IMR-90 (cell line): Measurements from ENCODE around the gene PDGFD. TPM values are rescaled to one million over a fixed set of nuclear protein-coding genes. Genes with fewer than 3 reads are reported as not detected.
A peak's percentile ranks its signal among the peaks of the same experiment; 100 is the strongest.

Source experiments
- ATAC-seq: fragments of 200-7000 bp; cut with Tn5 transposase; 2 replicates; pipeline ENCODE4 v1.9.1; 2020; ENCODE audit warnings: low read depth, mild to moderate bottlenecking, moderate library complexity
- BruUV-seq: library from RNA; stranded (reverse); fragments of 400-500 nt; replicated peaks from 2 replicates; lab custom pipeline; 2021; lab: Mats Ljungman, UMichigan
- CTCF ChIA-PET: fragments of 300-600 bp; formaldehyde crosslinking; extraction: SDS; loops from one replicate; lab custom pipeline; 2021; ENCODE audit warnings: antibody characterized with exemption; lab: Yijun Ruan, JAX
- POLR2A ChIA-PET: fragments of 300-600 bp; sonication (Branson Sonifier 250); formaldehyde crosslinking; loops from one replicate; lab custom pipeline; 2022; ENCODE audit warnings: antibody characterized with exemption; ENCODE audit not compliant: unreplicated experiment; lab: Charles Lee
- DNase-seq: peaks from one replicate; pipeline ENCODE4 v3.0.0; 2013
- H2AFZ ChIP-seq: replicated peaks from 2 replicates; pipeline ENCODE3; 2013; ENCODE audit warnings: low read length, mild to moderate bottlenecking; ENCODE audit not compliant: poor library complexity
- H2AK5ac ChIP-seq: 2 replicates; pipeline ENCODE4 v1.6.1; 2013; ENCODE audit warnings: low read depth, low read length, inconsistent platforms
- H2AK9ac ChIP-seq: replicated peaks from 2 replicates; pipeline ENCODE3; 2013; ENCODE audit warnings: mild to moderate bottlenecking, low read depth, low read length, moderate library complexity; ENCODE audit not compliant: poor library complexity
- H2BK120ac ChIP-seq: 2 replicates; pipeline ENCODE4 v1.6.1; 2013; ENCODE audit warnings: low read depth, low read length, inconsistent platforms
- H2BK15ac ChIP-seq: 3 replicates; pipeline ENCODE4 v1.6.1; 2013; ENCODE audit warnings: low read depth, low read length, inconsistent platforms
- H2BK20ac ChIP-seq: 2 replicates; pipeline ENCODE4 v1.6.1; 2013; ENCODE audit warnings: low read depth, mild to moderate bottlenecking, inconsistent platforms, low read length, moderate library complexity
- H2BK5ac ChIP-seq: 2 replicates; pipeline ENCODE4 v1.6.1; 2013; ENCODE audit warnings: mild to moderate bottlenecking, low read depth, low read length, inconsistent platforms; ENCODE audit not compliant: poor library complexity, severe bottlenecking
- H3K14ac ChIP-seq: replicated peaks from 2 replicates; pipeline ENCODE4 v1.6.1; 2013; ENCODE audit warnings: low read depth, low read length, inconsistent platforms
- H3K18ac ChIP-seq: 2 replicates; pipeline ENCODE4 v1.6.1; 2013; ENCODE audit warnings: low read depth, low read length, control low read depth
- H3K23ac ChIP-seq: 2 replicates; pipeline ENCODE4 v1.6.1; 2013; ENCODE audit warnings: low read depth, low read length, inconsistent platforms
- H3K27ac ChIP-seq: 2 replicates; pipeline ENCODE4 v1.5.1; 2013; ENCODE audit warnings: mild to moderate bottlenecking, control low read depth, low read length; ENCODE audit not compliant: insufficient read depth
- H3K27me3 ChIP-seq: 2 replicates; pipeline ENCODE4 v1.6.1; 2013; ENCODE audit warnings: low read length; ENCODE audit not compliant: control insufficient read depth, insufficient read depth
- H3K36me3 ChIP-seq: 2 replicates; pipeline ENCODE4 v1.6.1; 2013; ENCODE audit warnings: low read length, mixed read lengths; ENCODE audit not compliant: control insufficient read depth, insufficient read depth
- H3K4ac ChIP-seq: 2 replicates; pipeline ENCODE4 v1.6.1; 2013; ENCODE audit warnings: low read depth, low read length, inconsistent platforms
- H3K4me1 ChIP-seq: 2 replicates; pipeline ENCODE4 v1.6.1; 2013; ENCODE audit warnings: low read length, mixed read lengths; ENCODE audit not compliant: control insufficient read depth, insufficient read depth
- H3K4me2 ChIP-seq: 2 replicates; pipeline ENCODE4 v1.6.1; 2013; ENCODE audit warnings: low read depth, mild to moderate bottlenecking, control low read depth, low read length, moderate library complexity
- H3K4me3 ChIP-seq: 2 replicates; pipeline ENCODE4 v1.5.1; 2013; ENCODE audit warnings: low read depth, mild to moderate bottlenecking, control low read depth, low read length, moderate library complexity; ENCODE audit not compliant: insufficient read depth
- H3K56ac ChIP-seq: 2 replicates; pipeline ENCODE4 v1.6.1; 2013; ENCODE audit warnings: low read length, inconsistent platforms; ENCODE audit not compliant: insufficient read depth; ENCODE audit errors: extremely low read depth
- H3K79me1 ChIP-seq, 2 experiments: 2 replicates each; pipeline ENCODE4 v1.6.1; 2013; ENCODE audit warnings: low read length in 2 of 2, inconsistent platforms in 1 of 2, low read depth in 1 of 2
- H3K9ac ChIP-seq: 2 replicates; pipeline ENCODE4 v1.6.1; 2013; ENCODE audit warnings: low read depth, low read length, control low read depth
- H3K9me1 ChIP-seq: 2 replicates; pipeline ENCODE4 v1.6.1; 2013; ENCODE audit warnings: low read length, inconsistent platforms; ENCODE audit not compliant: insufficient read depth
- H3K9me3 ChIP-seq: 2 replicates; pipeline ENCODE4 v1.6.1; 2013; ENCODE audit warnings: low read length; ENCODE audit not compliant: control insufficient read depth, insufficient read depth
- H4K20me1 ChIP-seq: 2 replicates; pipeline ENCODE4 v1.6.1; 2013; ENCODE audit warnings: low read length, inconsistent platforms; ENCODE audit not compliant: insufficient read depth
- H4K5ac ChIP-seq: 2 replicates; pipeline ENCODE4 v1.6.1; 2013; ENCODE audit warnings: mild to moderate bottlenecking, low read depth, low read length, control low read depth
- H4K8ac ChIP-seq, 2 experiments: 2 replicates each; pipeline ENCODE4 v1.6.1; 2013; ENCODE audit warnings: low read depth in 2 of 2, low read length in 2 of 2, control low read depth in 1 of 2, inconsistent platforms in 1 of 2
- H4K91ac ChIP-seq: 2 replicates; pipeline ENCODE4 v1.6.1; 2013; ENCODE audit warnings: low read depth, low read length, inconsistent platforms; ENCODE audit not compliant: insufficient read depth
- FOS ChIP-seq: fragments of 150-350 bp; IDR thresholded peaks from 2 replicates; pipeline ENCODE4 v1.6.1; 2016; ENCODE audit warnings: low read depth, low read length
- MAFK ChIP-seq: IDR thresholded peaks from 2 replicates; pipeline ENCODE4 v1.6.1; 2012; ENCODE audit warnings: low read depth, low read length, improper control_type of control experiment
- WGBS, 2 experiments: methylation state at CpG; one replicate each; pipeline versions ENCODE4 v1.1.5 to v1.1.7; 2013; ENCODE audit warnings: missing lambda C conversion rate in 2 of 2; ENCODE audit not compliant: insufficient read length in 1 of 2; ENCODE audit errors: extremely low coverage in 2 of 2; 5-methylcytosine and 5-hydroxymethylcytosine counted together
- dilution Hi-C: fragments of 300-500 bp; cut with HindIII; formaldehyde crosslinking; loops from one replicate; pipeline ENCODE4 v1.14.3; 2018; ENCODE audit warnings: low sequenced_read_pairs; ENCODE audit not compliant: unreplicated experiment
- in situ Hi-C: fragments of 300-500 bp; cut with MboI; formaldehyde crosslinking; loops from 3 replicates; pipeline ENCODE4 v1.14.3; 2019; ENCODE audit warnings: low sequenced_read_pairs, inconsistent platforms, mixed read lengths
- intact Hi-C: fragments of 100-400 bp; cut with micrococcal nuclease; formaldehyde crosslinking; loops from 2 replicates; pipeline ENCODE4 v1.10.0; 2022
- polyA plus RNA-seq, 3 experiments: library from polyadenylated mRNA; depleted of rRNA; stranded (reverse); fragments of >200 nt; gene quantifications; 2 replicates each; pipeline ENCODE4 v1.2.3, GENCODE V29; 2012; ENCODE audit warnings: low replicate concordance in 1 of 3
- total RNA-seq: library from RNA; depleted of rRNA; stranded (reverse); fragments of >200 nt; gene quantifications from 2 replicates; pipeline ENCODE4 v1.2.3, GENCODE V29; 2012

The PDGFD gene
- total and polyA plus RNA-seq, 2 of the 4 experiments (the other 2 are of a cell fraction), result 2.1 to 3.0 TPM

- Histone ChIP-seq H3K9me1 (no peaks in the 10 kb centered on the region), H3K14ac (no peak overlapping the region), H2BK15ac (no peak overlapping the region), H3K4me2 (no peak overlapping the region), H4K8ac (no peak overlapping the region), H2AFZ (no peak overlapping the region), H3K4me3 (no peak overlapping the region), H2BK120ac (no peak overlapping the region), H3K4me1 (no peaks in the 10 kb centered on the region), H3K27ac (no peak overlapping the region), H3K23ac (no peak overlapping the region), H4K20me1 (no peaks in the 10 kb centered on the region), H3K27me3 (no peaks in the 10 kb centered on the region; the same call in 1 of the 2 replicates), H4K91ac (no peak overlapping the region), H2BK5ac (no peak overlapping the region), H4K5ac (no peak overlapping the region), H3K4ac (no peak overlapping the region), H3K9ac (no peak overlapping the region), H2AK9ac (no peak overlapping the region), H3K79me1 (no peaks in the 10 kb centered on the region), H3K56ac (no peak overlapping the region), H3K18ac (no peak overlapping the region), H3K36me3 (no peaks in the 10 kb centered on the region), H2BK20ac (no peak overlapping the region), H3K9me3 (no peaks in the 10 kb centered on the region), H2AK5ac (no peak overlapping the region)
- dilution Hi-C loops, result no loop called here
- ChIA-PET POLR2A (no interaction called here), CTCF (no interaction called here)
- DNase-seq, result no peak
- no peak for ATAC-seq
- intact Hi-C loops, result no loop called here
- TF ChIP-seq FOS (no peak), MAFK (peak; percentile 61)
- WGBS, 2 experiments, result no CpG with 5 or more reads among the region's 1 CpG
- BruUV-seq, result no TSS peak
- in situ Hi-C loops, result no loop called here
Measured at GRCh38 chr11:104175769-104176168, 11.8 kb upstream of the PDGFD start.
